Suprapubic skin (tissue), 4 donors: ENCODE results near the gene PCDHGB7. TPM values are rescaled to one million over a fixed set of nuclear protein-coding genes. Genes with fewer than 3 reads are reported as not detected.
"Not testable (repeated sequence)": the region's sequence is repeated elsewhere in the genome, so short reads cannot be mapped to it uniquely, and the experiment has no call there.

ENCODE experiments used
- DNase-seq, 2 donors: peaks; one replicate each; pipeline ENCODE4 v3.0.0-alpha.2; 2019; ENCODE audit warnings: low spot score in 2 of 2
- H3K27ac ChIP-seq: fragments of 200-600 bp; sonication (generic); one replicate; pipeline ENCODE4 v1.5.1; 2019
- H3K27me3 ChIP-seq: fragments of 200-600 bp; sonication (generic); one replicate; pipeline ENCODE4 v1.5.1; 2019
- H3K36me3 ChIP-seq: fragments of 200-600 bp; sonication (generic); one replicate; pipeline ENCODE4 v1.5.1; 2019
- H3K4me1 ChIP-seq: fragments of 200-600 bp; sonication (generic); one replicate; pipeline ENCODE4 v1.5.1; 2019
- H3K4me3 ChIP-seq: fragments of 200-600 bp; sonication (generic); one replicate; pipeline ENCODE4 v1.5.1; 2019; ENCODE audit warnings: mild to moderate bottlenecking
- H3K9me3 ChIP-seq: fragments of 200-600 bp; sonication (generic); one replicate; pipeline ENCODE4 v1.5.1; 2019
- EP300 ChIP-seq: sonication (generic); formaldehyde crosslinking; IDR thresholded peaks from one replicate; pipeline ENCODE4 v1.6.1; 2017; ENCODE audit warnings: antibody characterized with exemption
- POLR2A ChIP-seq, 2 donors: fragments of 450-650 bp; IDR thresholded peaks; one replicate each; pipeline ENCODE4 v1.6.1; 2017; ENCODE audit warnings: antibody characterized with exemption in 2 of 2, mild to moderate bottlenecking in 2 of 2, moderate library complexity in 2 of 2
- POLR2AphosphoS5 ChIP-seq, 3 donors: sonication (generic); formaldehyde crosslinking; IDR thresholded peaks; one replicate each; pipeline ENCODE4 v1.6.1; 2017; ENCODE audit warnings: antibody characterized with exemption in 3 of 3
- WGBS: methylation state at CpG from one replicate; pipeline ENCODE4 v1.1.5; 2018; 5-methylcytosine and 5-hydroxymethylcytosine counted together
- total RNA-seq, 4 donors: library from RNA; depleted of rRNA; stranded (reverse); fragments of >200 nt; gene quantifications; one replicate each; pipeline ENCODE4 v1.1.0, GENCODE V29; 2016
- TF ChIP-seq, protein P1 (sequence below), 2 donors: fragments of 200-600 bp in 1 of 2; fragments of 450-650 bp in 1 of 2; sonication (generic) in 1 of 2; IDR thresholded peaks; one replicate each; pipeline ENCODE4 v1.5.1; 2016 to 2019; ENCODE audit warnings: antibody characterized with exemption in 2 of 2, mild to moderate bottlenecking in 1 of 2, moderate library complexity in 1 of 2

PCDHGB7 gene
- total RNA-seq, 4 donors from 2014 or later, result 9.2 to 18.3 (median 9.9) TPM

DNA sequence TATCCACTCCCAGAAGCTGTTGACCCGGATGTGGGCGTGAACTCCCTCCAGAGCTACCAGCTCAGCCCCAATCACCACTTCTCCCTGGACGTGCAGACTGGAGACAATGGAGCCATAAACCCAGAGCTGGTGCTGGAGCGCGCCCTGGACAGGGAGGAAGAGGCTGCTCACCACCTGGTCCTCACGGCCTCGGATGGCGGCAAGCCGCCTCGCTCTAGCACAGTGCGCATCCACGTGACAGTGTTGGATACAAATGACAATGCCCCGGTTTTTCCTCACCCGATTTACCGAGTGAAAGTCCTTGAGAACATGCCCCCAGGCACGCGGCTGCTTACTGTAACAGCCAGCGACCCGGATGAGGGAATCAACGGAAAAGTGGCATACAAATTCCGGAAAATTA lies 24.2 kb upstream of the PCDHGB7 start:
- Histone ChIP-seq H3K27ac (no peak overlapping the region), H3K4me3 (no peak overlapping the region), H3K27me3 (peaks cover 9% of the 10 kb centered on the region), H3K4me1 (no peaks in the 10 kb centered on the region), H3K36me3 (no peaks in the 10 kb centered on the region), H3K9me3 (peaks cover 73% of the 10 kb centered on the region)
- DNase-seq, result no peak
- 28% methylated on average over 19 of the region's 21 CpGs for WGBS
- TF ChIP-seq, protein P1, sequence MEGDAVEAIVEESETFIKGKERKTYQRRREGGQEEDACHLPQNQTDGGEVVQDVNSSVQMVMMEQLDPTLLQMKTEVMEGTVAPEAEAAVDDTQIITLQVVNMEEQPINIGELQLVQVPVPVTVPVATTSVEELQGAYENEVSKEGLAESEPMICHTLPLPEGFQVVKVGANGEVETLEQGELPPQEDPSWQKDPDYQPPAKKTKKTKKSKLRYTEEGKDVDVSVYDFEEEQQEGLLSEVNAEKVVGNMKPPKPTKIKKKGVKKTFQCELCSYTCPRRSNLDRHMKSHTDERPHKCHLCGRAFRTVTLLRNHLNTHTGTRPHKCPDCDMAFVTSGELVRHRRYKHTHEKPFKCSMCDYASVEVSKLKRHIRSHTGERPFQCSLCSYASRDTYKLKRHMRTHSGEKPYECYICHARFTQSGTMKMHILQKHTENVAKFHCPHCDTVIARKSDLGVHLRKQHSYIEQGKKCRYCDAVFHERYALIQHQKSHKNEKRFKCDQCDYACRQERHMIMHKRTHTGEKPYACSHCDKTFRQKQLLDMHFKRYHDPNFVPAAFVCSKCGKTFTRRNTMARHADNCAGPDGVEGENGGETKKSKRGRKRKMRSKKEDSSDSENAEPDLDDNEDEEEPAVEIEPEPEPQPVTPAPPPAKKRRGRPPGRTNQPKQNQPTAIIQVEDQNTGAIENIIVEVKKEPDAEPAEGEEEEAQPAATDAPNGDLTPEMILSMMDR (IDR thresholded peaks at IDR 0.05), result no peak
- TF ChIP-seq EP300 (no peak), POLR2AphosphoS5 (IDR thresholded peaks at IDR 0.05) (no peak), POLR2A (IDR thresholded peaks at IDR 0.05) (no peak)

DNA sequence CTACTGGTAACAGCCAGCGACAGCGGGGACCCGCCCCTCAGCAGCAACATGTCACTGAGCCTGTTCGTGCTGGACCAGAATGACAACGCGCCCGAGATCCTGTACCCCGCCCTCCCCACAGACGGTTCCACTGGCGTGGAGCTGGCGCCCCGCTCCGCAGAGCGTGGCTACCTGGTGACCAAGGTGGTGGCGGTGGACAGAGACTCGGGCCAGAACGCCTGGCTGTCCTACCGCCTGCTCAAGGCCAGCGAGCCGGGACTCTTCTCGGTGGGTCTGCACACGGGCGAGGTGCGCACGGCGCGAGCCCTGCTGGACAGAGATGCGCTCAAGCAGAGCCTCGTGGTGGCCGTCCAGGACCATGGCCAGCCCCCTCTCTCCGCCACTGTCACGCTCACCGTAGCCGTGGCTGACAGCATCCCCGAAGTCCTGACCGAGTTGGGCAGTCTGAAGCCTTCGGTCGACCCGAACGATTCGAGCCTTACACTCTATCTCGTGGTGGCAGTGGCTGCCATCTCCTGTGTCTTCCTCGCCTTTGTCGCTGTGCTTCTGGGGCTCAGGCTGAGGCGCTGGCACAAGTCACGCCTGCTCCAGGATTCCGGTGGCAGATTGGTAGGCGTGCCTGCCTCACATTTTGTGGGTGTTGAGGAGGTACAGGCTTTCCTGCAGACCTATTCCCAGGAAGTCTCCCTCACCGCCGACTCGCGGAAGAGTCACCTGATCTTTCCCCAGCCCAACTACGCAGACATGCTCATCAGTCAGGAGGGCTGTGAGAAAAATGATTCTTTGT lies 22.9 kb upstream of the PCDHGB7 start:
- Histone ChIP-seq H3K9me3 (peaks cover 71% of the 10 kb centered on the region), H3K27me3 (peaks cover 13% of the 10 kb centered on the region)
- not testable (repeated sequence) for H3K4me1 ChIP-seq, H3K36me3 ChIP-seq, H3K27ac ChIP-seq, DNase-seq, H3K4me3 ChIP-seq
- 32% methylated on average over 29 of the region's 53 CpGs for WGBS

DNA sequence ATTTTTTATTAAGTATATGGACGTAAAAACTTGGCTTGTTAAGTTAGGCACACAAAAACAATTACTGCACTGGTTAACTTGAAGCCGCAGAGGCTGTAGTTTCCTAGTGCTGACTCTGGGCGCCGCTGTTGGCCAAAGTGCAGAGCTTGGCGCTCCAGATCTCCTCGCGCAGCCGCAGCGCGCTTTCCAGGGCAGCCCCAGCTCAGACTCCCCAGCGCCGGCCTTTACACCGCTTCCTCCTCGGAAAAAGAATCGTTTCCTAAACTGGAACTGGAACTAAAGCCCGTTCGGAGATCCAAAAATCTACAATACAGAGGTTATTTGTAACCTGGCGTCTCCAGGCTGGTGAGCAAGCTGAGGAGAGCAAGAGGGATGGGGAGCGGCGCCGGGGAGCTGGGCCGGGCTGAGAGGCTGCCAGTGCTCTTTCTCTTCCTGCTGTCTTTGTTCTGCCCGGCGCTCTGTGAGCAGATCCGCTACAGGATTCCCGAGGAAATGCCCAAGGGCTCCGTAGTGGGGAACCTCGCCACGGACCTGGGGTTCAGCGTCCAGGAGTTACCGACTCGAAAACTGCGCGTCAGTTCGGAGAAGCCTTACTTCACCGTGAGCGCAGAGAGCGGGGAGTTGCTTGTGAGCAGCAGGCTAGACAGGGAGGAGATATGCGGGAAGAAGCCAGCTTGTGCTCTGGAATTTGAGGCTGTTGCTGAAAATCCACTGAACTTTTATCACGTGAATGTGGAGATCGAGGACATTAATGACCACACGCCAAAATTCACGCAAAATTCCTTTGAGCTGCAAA lies 19.5 kb upstream of the PCDHGB7 start, which contains the start of gene PCDHGB5:
TSS of gene PCDHGB5 (plus strand) at position 192 of the 796 bp plus-strand sequence. CDS start at position 373, 181 bp downstream.
- not testable (repeated sequence) for H3K27me3 ChIP-seq, H3K36me3 ChIP-seq, H3K4me1 ChIP-seq, H3K27ac ChIP-seq, DNase-seq
- TF ChIP-seq, protein P1 (IDR thresholded peaks at IDR 0.05), result peak; percentile 25 to 42
- Histone ChIP-seq H3K4me3 (peak within 1 kb of the TSS; percentile 20), H3K9me3 (peaks cover 65% of the 10 kb centered on the region)
- 7% methylated on average over 25 of the region's 43 CpGs for WGBS

DNA sequence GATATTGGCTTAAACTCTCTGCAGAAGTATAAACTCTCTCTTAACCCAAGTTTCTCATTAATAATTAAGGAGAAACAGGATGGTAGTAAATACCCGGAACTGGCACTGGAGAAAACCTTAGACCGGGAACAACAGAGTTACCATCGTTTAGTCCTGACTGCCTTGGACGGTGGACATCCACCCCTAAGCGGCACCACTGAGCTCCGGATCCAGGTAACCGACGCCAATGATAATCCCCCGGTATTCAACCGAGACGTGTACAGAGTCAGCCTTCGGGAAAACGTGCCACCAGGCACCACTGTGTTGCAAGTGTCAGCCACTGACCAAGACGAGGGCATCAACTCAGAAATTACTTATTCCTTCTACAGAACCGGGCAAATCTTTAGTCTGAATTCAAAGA lies 18.9 kb upstream of the PCDHGB7 start:
- no peaks in the 10 kb centered on the region for H3K36me3 ChIP-seq
- H3K27ac ChIP-seq, result no peak overlapping the region
- H3K4me1 ChIP-seq, result no peaks in the 10 kb centered on the region
- WGBS, result 25% methylated on average over 15 of the region's 15 CpGs
- DNase-seq, result no peak
- H3K27me3 ChIP-seq, result peaks cover 5% of the 10 kb centered on the region
- H3K9me3 ChIP-seq, result peaks cover 65% of the 10 kb centered on the region
- TF ChIP-seq POLR2AphosphoS5 (IDR thresholded peaks at IDR 0.05) (no peak), EP300 (no peak), POLR2A (IDR thresholded peaks at IDR 0.05) (no peak)
- TF ChIP-seq, protein P1 (IDR thresholded peaks at IDR 0.05), result no peak
- no peak overlapping the region for H3K4me3 ChIP-seq

DNA sequence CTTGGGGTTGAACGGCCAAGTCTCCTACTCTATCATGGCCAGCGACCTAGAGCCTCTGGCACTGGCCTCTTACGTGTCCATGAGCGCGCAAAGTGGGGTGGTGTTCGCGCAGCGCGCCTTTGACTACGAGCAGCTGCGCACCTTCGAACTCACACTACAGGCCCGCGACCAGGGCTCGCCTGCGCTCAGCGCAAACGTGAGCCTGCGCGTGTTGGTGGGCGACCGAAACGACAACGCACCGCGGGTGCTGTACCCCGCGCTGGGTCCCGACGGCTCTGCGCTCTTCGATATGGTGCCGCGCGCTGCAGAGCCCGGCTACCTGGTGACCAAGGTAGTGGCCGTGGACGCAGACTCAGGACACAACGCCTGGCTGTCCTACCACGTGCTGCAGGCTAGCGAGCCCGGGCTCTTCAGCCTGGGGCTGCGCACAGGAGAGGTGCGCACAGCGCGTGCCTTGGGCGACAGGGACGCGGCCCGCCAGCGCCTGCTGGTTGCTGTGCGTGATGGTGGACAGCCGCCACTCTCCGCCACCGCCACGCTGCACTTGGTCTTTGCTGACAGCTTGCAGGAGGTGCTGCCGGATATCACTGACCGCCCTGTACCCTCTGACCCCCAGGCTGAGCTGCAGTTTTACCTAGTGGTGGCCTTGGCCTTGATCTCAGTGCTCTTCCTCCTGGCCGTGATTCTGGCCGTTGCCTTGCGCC lies 17.8 kb upstream of the PCDHGB7 start:
- TF ChIP-seq, protein P1 (IDR thresholded peaks at IDR 0.05), result no peak
- 32% methylated on average over 16 of the region's 61 CpGs for WGBS
- no peak overlapping the region for H3K27ac ChIP-seq
- peaks cover 5% of the 10 kb centered on the region for H3K27me3 ChIP-seq
- peaks cover 62% of the 10 kb centered on the region for H3K9me3 ChIP-seq
- no peaks in the 10 kb centered on the region for H3K36me3 ChIP-seq
- H3K4me3 ChIP-seq, result no peak overlapping the region
- H3K4me1 ChIP-seq, result no peaks in the 10 kb centered on the region
- DNase-seq, result no peak
